ENCODE data around the gene PLIN5. TPM values are rescaled to one million over a fixed set of nuclear protein-coding genes. Genes with fewer than 3 reads are reported as not detected.

Gene PLIN5
- total RNA-seq, 2 donors from 2014 or later, result 2.2 to 2.8 TPM

DNA sequence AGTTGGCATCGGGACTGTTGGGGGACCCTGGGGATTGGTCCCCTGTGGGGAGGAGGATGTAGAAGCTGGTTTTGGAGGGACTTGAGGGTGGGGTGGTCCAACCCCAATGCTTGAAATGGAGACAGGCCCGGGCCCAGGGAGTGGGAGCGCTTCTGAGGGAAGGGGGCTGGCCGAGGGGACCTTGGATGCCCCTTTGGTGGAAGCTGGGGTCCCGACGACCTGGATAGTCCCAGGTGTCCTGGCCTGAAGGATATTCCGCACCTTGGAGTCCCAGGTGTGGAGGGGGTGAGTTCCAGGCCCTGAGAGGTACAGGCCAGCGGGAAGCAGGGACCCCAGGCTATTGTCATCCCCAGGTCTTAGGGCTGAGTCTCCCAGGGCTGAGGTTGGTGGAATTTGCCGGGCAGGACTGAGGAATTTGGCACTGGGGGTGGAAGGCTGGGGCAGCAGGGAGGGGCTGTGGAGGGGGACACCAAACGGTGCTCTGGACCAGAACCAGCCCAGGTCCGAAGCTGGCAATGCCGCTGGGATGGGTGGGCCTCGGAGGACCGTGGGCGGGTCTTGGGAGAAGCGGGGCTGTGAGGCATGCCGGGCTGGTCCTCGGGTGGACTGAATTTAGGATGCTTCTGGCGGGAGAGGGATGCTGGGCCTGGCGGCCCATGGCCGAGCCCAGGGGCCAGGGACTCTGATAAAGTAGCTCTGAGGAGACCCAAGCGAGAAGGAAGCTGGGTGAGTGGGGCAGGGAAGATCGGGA is 61.1 kb downstream of the PLIN5 start:
- intact Hi-C loops (cut with DNase I), result no loop called here
- DNase-seq (ENCODE audit: low spot score), result no peak

DNA sequence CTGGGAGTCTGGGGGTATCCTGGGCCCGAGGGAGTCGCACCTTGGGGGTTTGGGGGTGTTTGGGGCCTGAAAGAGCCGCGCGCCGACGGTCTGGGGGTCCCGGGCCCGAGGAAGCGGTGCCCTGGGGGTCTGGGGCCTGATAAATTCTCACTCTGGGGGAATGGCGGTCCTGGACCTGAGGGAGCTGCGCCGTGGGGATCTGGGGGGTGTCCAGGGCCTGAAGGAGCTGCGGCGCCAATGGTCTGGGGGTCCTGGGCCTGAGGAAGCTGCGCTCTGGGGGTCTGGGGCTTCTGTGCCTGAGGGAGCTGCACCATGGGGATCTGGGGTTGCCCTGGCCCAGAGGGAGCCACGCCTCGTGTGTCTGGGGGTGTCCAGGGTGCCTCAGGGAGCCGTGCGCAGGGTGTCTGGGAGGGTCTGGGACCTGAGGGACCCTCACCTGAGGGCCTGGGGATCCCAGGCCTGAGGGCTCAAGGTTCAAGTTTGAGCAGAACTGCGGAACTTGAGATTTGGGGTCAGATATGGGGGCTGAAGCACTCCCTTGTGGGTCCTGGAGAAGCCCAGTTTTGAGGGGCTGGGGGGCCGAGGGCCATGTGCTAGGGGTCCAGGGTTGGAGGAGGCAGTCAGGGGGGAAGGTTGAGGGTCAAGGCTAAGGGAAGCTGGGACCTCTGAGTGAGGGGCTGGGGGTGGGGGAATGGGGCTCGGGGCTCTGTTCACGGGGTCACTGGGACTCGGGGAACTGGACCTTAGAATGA is 61.8 kb downstream of the PLIN5 start:
- DNase-seq (ENCODE audit: low spot score), result no peak
- intact Hi-C loops (cut with DNase I), result no loop called here

Other genes with a start within 250 kb of the PLIN5 start
- under 1 TPM in 1 of 2 donors, not detected in 1; 0.38 TPM for gene TMIGD2, start 232.8 kb downstream of the PLIN5 start, total RNA-seq
- gene FSD1, start 230.6 kb downstream of the PLIN5 start, total RNA-seq, result not detected
- 1 to 10 TPM; 2.1 to 2.7 TPM for gene STAP2, start 196.4 kb downstream of the PLIN5 start, total RNA-seq
- 10 to 100 TPM; 11.2 to 12.1 TPM for gene MPND, start 191.7 kb downstream of the PLIN5 start, total RNA-seq
- 10 to 100 TPM; 77.5 to 88.8 TPM for gene SH3GL1, start 134.7 kb downstream of the PLIN5 start, total RNA-seq
- gene CHAF1A, start 132.6 kb downstream of the PLIN5 start, total RNA-seq, result 1 to 10 TPM; 6.0 to 9.5 TPM
- gene UBXN6, start 77.4 kb downstream of the PLIN5 start, total RNA-seq, result 10 to 100 TPM; 85.1 to 85.5 TPM
- 10 to 100 TPM; 24.6 to 28.1 TPM for gene HDGFL2, start 62.9 kb downstream of the PLIN5 start, total RNA-seq
- gene PLIN4, start 16.7 kb downstream of the PLIN5 start, total RNA-seq, result 10 to 100 TPM; 21.4 to 25.2 TPM
- 1 to 10 TPM; 1.4 to 1.9 TPM for gene LRG1, start 4.8 kb upstream of the PLIN5 start, total RNA-seq
- 10 to 100 TPM; 13.7 to 19.4 TPM for gene SEMA6B, start 24.5 kb upstream of the PLIN5 start, total RNA-seq
- gene TNFAIP8L1, start 104.3 kb upstream of the PLIN5 start, total RNA-seq, result 1 to 10 TPM; 5.7 to 6.1 TPM
- gene MYDGF, start 135.1 kb upstream of the PLIN5 start, total RNA-seq, result 10 to 100 TPM; 66.3 to 75.9 TPM
- 10 to 100 TPM; 42.1 to 50.3 TPM for gene DPP9, start 188.6 kb upstream of the PLIN5 start, total RNA-seq

Data from posterior vena cava (tissue), 2 donors.